Measurements from ENCODE around the gene ABCC8. TPM values are rescaled to one million over a fixed set of nuclear protein-coding genes. Genes with fewer than 3 reads are reported as not detected.

Gene ABCC8
- polyA plus RNA-seq, 1 of the 3 experiments (the other 2 are of a cell fraction): 1.1 TPM

GRCh38 chr11:17369684-17370243 lies 106.9 kb downstream of the ABCC8 start:
- no peaks in the 10 kb centered on the region for H3K9me2 ChIP-seq
- H2AFZ ChIP-seq (ENCODE audit: low read depth): no peak overlapping the region
- peaks cover 20 to 30% of the 10 kb centered on the region in 2 experiments for H3K36me3 ChIP-seq (replicated peaks in 1 of 2; ENCODE audit: control insufficient read depth in 1 of 2, insufficient read depth in 2 of 2, low read length in 1 of 2)
- peaks cover 11% of the 10 kb centered on the region for H3K9me3 ChIP-seq
- no peak for DNase-seq
- WGBS (ENCODE audit: low lambda C conversion rate): 49% methylated on average over 2 of the region's 2 CpGs
- no peak overlapping the region for H3K27ac ChIP-seq (ENCODE audit: low read depth in 2 of 2, low read length in 1 of 2)
- H3K4me3 ChIP-seq (ENCODE audit: low read depth in 2 of 2, low read length in 1 of 2): no peak overlapping the region; a peak in 1 of 4 replicates
- no peaks in the 10 kb centered on the region for H3K27me3 ChIP-seq (ENCODE audit: insufficient read depth)
- CTCF ChIA-PET: interaction anchor here (2.0 kb wide), 1 partner anchor 14 kb away, joined by 7 read pairs; no protein-coding TSS in a partner anchor
- H3K4me2 ChIP-seq: no peak overlapping the region
- no peak overlapping the region for H3K9ac ChIP-seq
- no peaks in the 10 kb centered on the region for H3F3A ChIP-seq (replicated peaks; ENCODE audit: insufficient read depth)
- H3K79me2 ChIP-seq (ENCODE audit: insufficient read depth): no peaks in the 10 kb centered on the region
- POLR2A ChIA-PET: no interaction called here
- no peaks in the 10 kb centered on the region for H3K4me1 ChIP-seq (ENCODE audit: control insufficient read depth in 1 of 2, insufficient read depth in 2 of 2, low read depth in 1 of 2, low read length in 1 of 2)
- no peaks in the 10 kb centered on the region for H4K20me1 ChIP-seq (ENCODE audit: insufficient read depth)
- TF ChIP-seq MEF2A (IDR thresholded peaks at IDR 0.05; ENCODE audit: borderline replicate concordance, low read depth): no peak

- Histone ChIP-seq H3K9ac (no peak overlapping the region), H3K9me3 (peaks cover 11% of the 10 kb centered on the region), H2AFZ (ENCODE audit: low read depth) (no peak overlapping the region), H4K20me1 (ENCODE audit: insufficient read depth) (no peaks in the 10 kb centered on the region), H3K36me3 (replicated peaks in 1 of 2; ENCODE audit: control insufficient read depth in 1 of 2, insufficient read depth in 2 of 2, low read length in 1 of 2) (peaks cover 20 to 30% of the 10 kb centered on the region in 2 experiments), H3K4me2 (no peak overlapping the region), H3K9me2 (no peaks in the 10 kb centered on the region), H3K4me3 (ENCODE audit: low read depth in 2 of 2, low read length in 1 of 2) (no peak overlapping the region; a peak in 1 of 4 replicates), H3K4me1 (ENCODE audit: control insufficient read depth in 1 of 2, insufficient read depth in 2 of 2, low read depth in 1 of 2, low read length in 1 of 2) (no peaks in the 10 kb centered on the region), H3K27me3 (ENCODE audit: insufficient read depth) (no peaks in the 10 kb centered on the region), H3K79me2 (ENCODE audit: insufficient read depth) (no peaks in the 10 kb centered on the region), H3K27ac (ENCODE audit: low read depth in 2 of 2, low read length in 1 of 2) (no peak overlapping the region), H3F3A (replicated peaks; ENCODE audit: insufficient read depth) (no peaks in the 10 kb centered on the region)
- TF ChIP-seq TAF1 (IDR thresholded peaks at IDR 0.05; ENCODE audit: borderline replicate concordance, low read depth, low read length) (no peak), RXRA (IDR thresholded peaks at IDR 0.05; ENCODE audit: borderline replicate concordance, low read depth) (no peak), FOSL2 (IDR thresholded peaks at IDR 0.05; ENCODE audit: borderline replicate concordance, low read depth) (no peak), ELF1 (IDR thresholded peaks at IDR 0.05) (no peak), RCOR1 (IDR thresholded peaks at IDR 0.05; ENCODE audit: low read length) (no peak), JUND (IDR thresholded peaks at IDR 0.05) (no peak), NFIC (IDR thresholded peaks at IDR 0.05; ENCODE audit: borderline replicate concordance) (no peak), REST (IDR thresholded peaks at IDR 0.05; ENCODE audit: low read depth, low read length) (no peak), EZH2phosphoT487 (IDR thresholded peaks at IDR 0.05; ENCODE audit: borderline replicate concordance, low read depth) (no peak), USF2 (IDR thresholded peaks at IDR 0.05; ENCODE audit: borderline replicate concordance, low read depth, low read length) (no peak), POLR2AphosphoS5 (IDR thresholded peaks at IDR 0.05; ENCODE audit: low read depth, low read length) (no peak)
- no peak for DNase-seq
- POLR2A ChIA-PET: no interaction called here
- CTCF ChIA-PET: interaction anchor here (2.0 kb wide), 1 partner anchor 14 kb away, joined by 7 read pairs; no protein-coding TSS in a partner anchor
These were observed 107.6 kb downstream of the ABCC8 start for GRCh38 chr11:17369094-17369493.

Measured in SK-N-SH (cell line).